OCI-LY3 (cell line): ENCODE measurements around the gene IMMP2L.

Experiments
- H2AFZ ChIP-seq: fragments of 200-600, 300-600 bp; shearing (Covaris generic); 2 replicates; pipeline ENCODE4 v1.6.0; 2014; ENCODE audit warnings: antibody characterized with exemption, low read depth, low read length
- H3K27ac ChIP-seq: fragments of 200-600, 300-600 bp; sonication (generic); 2 replicates; pipeline ENCODE4 v1.5.1; 2014; ENCODE audit warnings: mild to moderate bottlenecking, low read length, moderate library complexity, mixed read lengths
- H3K27me3 ChIP-seq: fragments of 200-600, 300-600 bp; sonication (generic); 2 replicates; pipeline ENCODE4 v1.6.1; 2014; ENCODE audit warnings: low read depth, low read length, mixed read lengths
- H3K36me3 ChIP-seq: fragments of 200-600, 300-600 bp; sonication (generic); replicated peaks from 2 replicates; pipeline ENCODE3; 2014; ENCODE audit warnings: low read depth, low read length, mixed read lengths
- H3K4me1 ChIP-seq: fragments of 300-600, 200-600 bp; sonication (generic); 2 replicates; pipeline ENCODE4 v1.6.1; 2014; ENCODE audit warnings: low read length, mixed read lengths
- H3K4me2 ChIP-seq: fragments of 200-600, 300-600 bp; sonication (generic); 2 replicates; pipeline ENCODE4 v1.6.1; 2014; ENCODE audit warnings: low read length, mixed read lengths
- H3K4me3 ChIP-seq: fragments of 300-600, 200-600 bp; sonication (generic); 2 replicates; pipeline ENCODE4 v1.5.1; 2014; ENCODE audit warnings: antibody characterized with exemption, mild to moderate bottlenecking, low read length, moderate library complexity
- H3K79me2 ChIP-seq: fragments of 300-600, 200-600 bp; shearing (Covaris generic); 2 replicates; pipeline ENCODE4 v1.6.1; 2014; ENCODE audit warnings: mild to moderate bottlenecking, low read length, mixed read lengths
- H3K9ac ChIP-seq: fragments of 300-600, 200-600 bp; shearing (Covaris generic); 2 replicates; pipeline ENCODE4 v1.6.0; 2014; ENCODE audit warnings: mild to moderate bottlenecking, low read length, moderate library complexity
- H3K9me3 ChIP-seq: fragments of 200-600, 300-600 bp; shearing (Covaris generic); 2 replicates; pipeline ENCODE4 v1.6.1; 2014; ENCODE audit warnings: low read length, mixed read lengths; ENCODE audit not compliant: insufficient read depth
- H4K20me1 ChIP-seq: fragments of 200-600, 300-600 bp; sonication (generic); 2 replicates; pipeline ENCODE4 v1.6.1; 2016; ENCODE audit warnings: low read length, mixed read lengths; ENCODE audit not compliant: insufficient read depth
- EZH2phosphoT487 ChIP-seq: fragments of 200-600 bp; shearing (Covaris generic); IDR thresholded peaks from 2 replicates; pipeline ENCODE4 v1.6.1; 2018; ENCODE audit warnings: antibody characterized with exemption, mixed run types, low read depth
- TF ChIP-seq, protein P1 (sequence below): fragments of 200-600, 300-600 bp; sonication (generic); IDR thresholded peaks from 2 replicates; pipeline ENCODE4 v1.5.1; 2014; ENCODE audit warnings: antibody characterized with exemption, low read length, low read depth

Gene IMMP2L

DNA sequence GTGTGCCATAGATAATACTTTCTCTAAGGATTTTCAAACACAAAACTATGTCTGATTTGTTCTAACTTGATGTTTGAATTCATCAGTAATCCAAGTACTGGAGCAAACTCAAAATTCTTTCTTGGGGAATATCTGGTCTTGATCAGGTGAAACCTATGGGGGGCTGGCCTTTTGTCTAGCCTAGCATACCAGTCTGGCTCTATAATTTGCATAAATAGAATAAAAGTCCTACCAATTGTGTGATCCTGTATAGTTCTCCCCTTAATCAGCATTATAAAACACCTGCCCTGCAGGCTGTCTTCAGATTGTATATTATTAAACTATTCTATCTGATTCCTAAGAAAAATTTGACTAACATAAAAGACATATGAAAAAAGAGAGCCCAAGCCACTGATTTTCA, 705.2 kb downstream of the IMMP2L start:
- Histone ChIP-seq H3K36me3 (no peaks in the 10 kb centered on the region), H3K4me3 (no peak overlapping the region), H2AFZ (no peak overlapping the region), H3K4me2 (no peak overlapping the region), H4K20me1 (no peaks in the 10 kb centered on the region), H3K9ac (no peak overlapping the region), H3K27me3 (no peaks in the 10 kb centered on the region), H3K4me1 (no peaks in the 10 kb centered on the region), H3K79me2 (no peaks in the 10 kb centered on the region), H3K9me3 (no peaks in the 10 kb centered on the region), H3K27ac (no peak overlapping the region)
- TF ChIP-seq, protein P1, sequence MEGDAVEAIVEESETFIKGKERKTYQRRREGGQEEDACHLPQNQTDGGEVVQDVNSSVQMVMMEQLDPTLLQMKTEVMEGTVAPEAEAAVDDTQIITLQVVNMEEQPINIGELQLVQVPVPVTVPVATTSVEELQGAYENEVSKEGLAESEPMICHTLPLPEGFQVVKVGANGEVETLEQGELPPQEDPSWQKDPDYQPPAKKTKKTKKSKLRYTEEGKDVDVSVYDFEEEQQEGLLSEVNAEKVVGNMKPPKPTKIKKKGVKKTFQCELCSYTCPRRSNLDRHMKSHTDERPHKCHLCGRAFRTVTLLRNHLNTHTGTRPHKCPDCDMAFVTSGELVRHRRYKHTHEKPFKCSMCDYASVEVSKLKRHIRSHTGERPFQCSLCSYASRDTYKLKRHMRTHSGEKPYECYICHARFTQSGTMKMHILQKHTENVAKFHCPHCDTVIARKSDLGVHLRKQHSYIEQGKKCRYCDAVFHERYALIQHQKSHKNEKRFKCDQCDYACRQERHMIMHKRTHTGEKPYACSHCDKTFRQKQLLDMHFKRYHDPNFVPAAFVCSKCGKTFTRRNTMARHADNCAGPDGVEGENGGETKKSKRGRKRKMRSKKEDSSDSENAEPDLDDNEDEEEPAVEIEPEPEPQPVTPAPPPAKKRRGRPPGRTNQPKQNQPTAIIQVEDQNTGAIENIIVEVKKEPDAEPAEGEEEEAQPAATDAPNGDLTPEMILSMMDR: no peak
- TF ChIP-seq EZH2phosphoT487: no peak

DNA sequence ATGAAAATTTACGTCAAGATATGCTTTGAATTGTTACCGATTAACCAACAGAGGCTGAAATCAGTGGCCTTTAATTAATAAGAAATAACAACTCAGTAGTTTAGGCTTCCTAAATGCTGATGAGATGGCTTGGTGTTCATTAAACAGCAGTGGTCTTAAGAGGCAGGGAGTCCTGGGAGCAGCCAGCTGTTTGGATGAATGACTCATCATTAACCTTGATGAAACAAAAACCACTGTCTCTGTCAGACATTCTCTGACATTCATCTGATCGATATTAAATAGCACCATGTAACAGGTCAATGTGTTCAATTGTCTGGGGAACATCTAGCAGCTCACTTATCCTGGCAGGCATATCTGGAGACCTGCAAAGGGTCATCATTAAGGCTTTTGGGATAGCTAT, 705.6 kb downstream of the IMMP2L start:
- Histone ChIP-seq H3K36me3 (no peaks in the 10 kb centered on the region), H3K9me3 (no peaks in the 10 kb centered on the region), H3K4me1 (no peaks in the 10 kb centered on the region), H3K4me3 (no peak overlapping the region), H3K27ac (no peak overlapping the region), H2AFZ (no peak overlapping the region), H4K20me1 (no peaks in the 10 kb centered on the region), H3K27me3 (no peaks in the 10 kb centered on the region), H3K9ac (no peak overlapping the region), H3K79me2 (no peaks in the 10 kb centered on the region), H3K4me2 (no peak overlapping the region)
- TF ChIP-seq, protein P1: no peak
- no peak for TF ChIP-seq EZH2phosphoT487

DNA sequence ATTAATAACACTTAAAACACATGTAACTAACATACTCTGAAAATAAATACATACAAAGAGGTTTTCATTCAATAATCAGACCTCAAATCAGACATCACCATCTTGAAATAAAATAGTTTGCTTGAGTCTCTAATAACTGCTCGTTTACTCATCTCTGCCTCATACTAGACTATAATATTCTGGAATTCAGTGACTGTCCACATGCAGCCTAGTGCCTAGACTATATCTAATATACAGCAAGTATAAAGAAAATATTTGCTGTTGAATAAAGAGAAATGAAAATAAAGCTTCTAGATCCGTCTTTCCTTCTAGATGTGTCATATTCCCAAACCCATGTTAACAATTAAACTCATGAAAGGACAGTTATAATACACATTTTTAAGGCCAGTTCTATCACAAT, 707.6 kb downstream of the IMMP2L start:
- Histone ChIP-seq H3K27ac (no peak overlapping the region), H3K79me2 (no peaks in the 10 kb centered on the region), H3K4me3 (no peak overlapping the region), H3K4me1 (no peaks in the 10 kb centered on the region), H3K4me2 (no peak overlapping the region), H3K9me3 (no peaks in the 10 kb centered on the region), H4K20me1 (no peaks in the 10 kb centered on the region), H3K27me3 (no peaks in the 10 kb centered on the region), H3K36me3 (no peaks in the 10 kb centered on the region), H3K9ac (no peak overlapping the region), H2AFZ (no peak overlapping the region)
- TF ChIP-seq, protein P1: no peak
- TF ChIP-seq EZH2phosphoT487: no peak

DNA sequence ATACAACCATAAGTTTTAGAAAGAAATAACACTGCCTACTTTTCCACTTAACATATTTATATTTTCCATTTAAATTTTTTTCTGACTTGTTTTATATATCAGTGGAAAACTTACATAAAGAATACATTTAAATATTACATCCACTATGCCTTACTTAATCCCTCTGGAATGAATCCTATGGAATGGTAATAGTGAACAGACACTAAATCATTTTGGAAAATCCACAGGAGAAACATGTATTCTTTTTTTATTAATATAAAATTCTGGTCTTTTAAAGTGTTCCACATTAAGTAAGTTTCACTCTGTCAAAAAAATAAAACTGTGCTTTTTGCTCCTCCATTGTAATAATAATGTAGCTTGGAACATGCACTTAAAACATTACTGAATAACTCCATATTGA, 708.1 kb downstream of the IMMP2L start:
- Histone ChIP-seq H3K9ac (no peak overlapping the region), H3K4me3 (no peak overlapping the region)
- no peak for TF ChIP-seq EZH2phosphoT487
- TF ChIP-seq, protein P1: no peak

More for the DNA sequence above, 708.1 kb downstream of the IMMP2L start:
- Histone ChIP-seq H2AFZ (no peak overlapping the region), H3K36me3 (no peaks in the 10 kb centered on the region), H3K79me2 (no peaks in the 10 kb centered on the region), H3K4me2 (no peak overlapping the region), H3K27ac (no peak overlapping the region), H4K20me1 (no peaks in the 10 kb centered on the region), H3K9me3 (no peaks in the 10 kb centered on the region), H3K4me1 (no peaks in the 10 kb centered on the region), H3K27me3 (no peaks in the 10 kb centered on the region)
